Measurements from ENCODE around the gene SPATA19.

DNA sequence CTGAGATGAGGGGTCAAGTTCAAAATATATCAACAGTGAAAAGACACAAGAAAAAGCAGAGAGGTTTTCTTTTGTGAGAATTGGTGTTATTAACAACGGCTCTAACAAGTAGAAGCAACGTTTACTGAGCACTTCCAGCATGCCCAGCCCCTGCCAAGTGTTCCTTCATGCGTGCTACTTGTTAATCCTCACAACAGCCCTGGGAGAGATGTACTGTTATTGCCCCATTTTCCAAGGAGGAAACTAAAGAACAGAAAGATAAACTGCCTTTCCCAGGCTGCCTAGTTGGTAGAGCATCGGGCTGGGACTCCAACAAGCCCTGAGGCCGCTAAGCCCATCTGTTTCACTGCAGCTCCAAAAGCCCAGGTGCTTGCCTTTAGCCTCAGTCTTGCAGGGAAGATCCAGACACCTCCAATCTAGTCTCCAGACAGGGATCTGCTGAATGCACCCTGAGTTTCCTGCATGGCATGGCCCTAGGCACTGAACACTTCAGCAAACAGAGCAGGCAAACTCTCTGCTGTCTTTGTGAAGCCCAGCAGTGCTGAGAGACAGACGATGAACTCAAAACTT lies 25.5 kb downstream of the SPATA19 start:
- TF ChIP-seq CTCF (IDR thresholded peaks at IDR 0.05; ENCODE audit: low read depth, low read length, missing input control) (no peak), YY1 (IDR thresholded peaks at IDR 0.05) (no peak), JUND (IDR thresholded peaks at IDR 0.05) (no peak), RAD21 (IDR thresholded peaks at IDR 0.05) (no peak), FOXA1 (IDR thresholded peaks at IDR 0.05) (no peak), ZBTB33 (IDR thresholded peaks at IDR 0.05) (no peak), TAF1 (conservative IDR thresholded peaks at IDR 0.05) (no peak), HNF4A (conservative IDR thresholded peaks at IDR 0.05) (no peak), EGR1 (IDR thresholded peaks at IDR 0.05; ENCODE audit: low read depth in 2 of 2) (no peak), ATF3 (IDR thresholded peaks at IDR 0.05) (no peak), GABPA (IDR thresholded peaks at IDR 0.05 in 1 of 2, conservative IDR thresholded peaks at IDR 0.05 in 1 of 2) (no peak)
- TF ChIP-seq, protein P1, sequence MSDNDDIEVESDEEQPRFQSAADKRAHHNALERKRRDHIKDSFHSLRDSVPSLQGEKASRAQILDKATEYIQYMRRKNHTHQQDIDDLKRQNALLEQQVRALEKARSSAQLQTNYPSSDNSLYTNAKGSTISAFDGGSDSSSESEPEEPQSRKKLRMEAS (IDR thresholded peaks at IDR 0.05) = no peak
- TF ChIP-seq, protein P2, sequence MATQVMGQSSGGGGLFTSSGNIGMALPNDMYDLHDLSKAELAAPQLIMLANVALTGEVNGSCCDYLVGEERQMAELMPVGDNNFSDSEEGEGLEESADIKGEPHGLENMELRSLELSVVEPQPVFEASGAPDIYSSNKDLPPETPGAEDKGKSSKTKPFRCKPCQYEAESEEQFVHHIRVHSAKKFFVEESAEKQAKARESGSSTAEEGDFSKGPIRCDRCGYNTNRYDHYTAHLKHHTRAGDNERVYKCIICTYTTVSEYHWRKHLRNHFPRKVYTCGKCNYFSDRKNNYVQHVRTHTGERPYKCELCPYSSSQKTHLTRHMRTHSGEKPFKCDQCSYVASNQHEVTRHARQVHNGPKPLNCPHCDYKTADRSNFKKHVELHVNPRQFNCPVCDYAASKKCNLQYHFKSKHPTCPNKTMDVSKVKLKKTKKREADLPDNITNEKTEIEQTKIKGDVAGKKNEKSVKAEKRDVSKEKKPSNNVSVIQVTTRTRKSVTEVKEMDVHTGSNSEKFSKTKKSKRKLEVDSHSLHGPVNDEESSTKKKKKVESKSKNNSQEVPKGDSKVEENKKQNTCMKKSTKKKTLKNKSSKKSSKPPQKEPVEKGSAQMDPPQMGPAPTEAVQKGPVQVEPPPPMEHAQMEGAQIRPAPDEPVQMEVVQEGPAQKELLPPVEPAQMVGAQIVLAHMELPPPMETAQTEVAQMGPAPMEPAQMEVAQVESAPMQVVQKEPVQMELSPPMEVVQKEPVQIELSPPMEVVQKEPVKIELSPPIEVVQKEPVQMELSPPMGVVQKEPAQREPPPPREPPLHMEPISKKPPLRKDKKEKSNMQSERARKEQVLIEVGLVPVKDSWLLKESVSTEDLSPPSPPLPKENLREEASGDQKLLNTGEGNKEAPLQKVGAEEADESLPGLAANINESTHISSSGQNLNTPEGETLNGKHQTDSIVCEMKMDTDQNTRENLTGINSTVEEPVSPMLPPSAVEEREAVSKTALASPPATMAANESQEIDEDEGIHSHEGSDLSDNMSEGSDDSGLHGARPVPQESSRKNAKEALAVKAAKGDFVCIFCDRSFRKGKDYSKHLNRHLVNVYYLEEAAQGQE (IDR thresholded peaks at IDR 0.05) = no peak

Measured in liver (tissue), 3 donors.